Endothelial cell of umbilical vein (primary cell): ENCODE measurements around the gene AGBL4.

Experiments
- CTCF ChIP-seq, 2 donors: IDR thresholded peaks; 1 replicate in 1 of 2; 2 replicates in 1 of 2; pipeline ENCODE4 v1.5.1; 2011; ENCODE audit warnings: low read length in 2 of 2, mild to moderate bottlenecking in 2 of 2, moderate library complexity in 2 of 2, control low read depth in 1 of 2, inconsistent platforms in 1 of 2, low read depth in 1 of 2; ENCODE audit not compliant: insufficient read depth in 1 of 2; ENCODE audit errors: extremely low read depth in 1 of 2
- EZH2 ChIP-seq: IDR thresholded peaks from 2 replicates; pipeline ENCODE4 v1.6.1; 2012; ENCODE audit warnings: borderline replicate concordance, low read depth, mild to moderate bottlenecking, moderate library complexity, low read length, inconsistent platforms; ENCODE audit not compliant: severe bottlenecking
- JUN ChIP-seq: IDR thresholded peaks from 2 replicates; pipeline ENCODE4 v1.6.1; 2011; ENCODE audit warnings: borderline replicate concordance, low read depth; ENCODE audit not compliant: insufficient read length, insufficient read depth
- POLR2A ChIP-seq: IDR thresholded peaks from 2 replicates; pipeline ENCODE4 v1.6.1; 2012; ENCODE audit warnings: low read depth, mild to moderate bottlenecking, control low read depth, low read length
- POLR2AphosphoS5 ChIP-seq: IDR thresholded peaks from 2 replicates; pipeline ENCODE4 v1.6.1; 2012; ENCODE audit warnings: low read depth, mild to moderate bottlenecking, control low read depth, low read length, moderate library complexity; ENCODE audit not compliant: insufficient read depth

- TF ChIP-seq JUN = no peak
- TF ChIP-seq POLR2A = no peak
- no peak for TF ChIP-seq CTCF (IDR thresholded peaks at IDR 0.05; ENCODE audit: extremely low read depth in 1 of 2, insufficient read depth in 1 of 2, low read depth in 1 of 2, low read length in 2 of 2)
- no peak for TF ChIP-seq POLR2AphosphoS5
- TF ChIP-seq EZH2 = no peak
Observed at GRCh38 chr1:49208712-49209111, 815.0 kb downstream of the AGBL4 start.
